Measurements from ENCODE around the gene KAT6B.

DNA sequence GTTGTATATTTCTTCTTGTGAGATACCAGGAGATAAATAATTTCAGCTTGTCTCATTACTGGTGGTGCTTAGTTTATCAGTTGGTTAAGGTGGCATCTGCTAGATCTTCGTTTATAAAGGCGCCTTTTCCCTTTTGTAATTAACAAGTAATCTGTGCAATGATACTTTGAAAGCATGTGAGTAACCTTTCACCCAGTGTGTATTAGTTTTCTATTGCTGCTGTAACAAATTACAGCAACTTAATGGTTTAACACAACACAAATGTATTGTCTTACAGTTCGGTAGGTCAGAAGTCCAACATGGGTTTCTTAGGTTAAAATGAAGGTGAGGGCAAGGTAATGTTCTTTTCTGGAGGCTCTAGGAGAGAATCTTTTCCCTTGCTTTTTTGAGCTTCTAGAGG, 30.5 kb downstream of the KAT6B start:
- TF ChIP-seq POLR2AphosphoS5 (IDR thresholded peaks at IDR 0.05) (no peak), EZH2 (IDR thresholded peaks at IDR 0.05; ENCODE audit: borderline replicate concordance, insufficient read depth, low read length, poor library complexity, severe bottlenecking) (no peak)
